ENCODE data around the gene UXT. TPM values are rescaled to one million over a fixed set of nuclear protein-coding genes. Genes with fewer than 3 reads are reported as not detected.
A peak's percentile ranks its signal among the peaks of the same experiment; 100 is the strongest.

Gene UXT
- total and polyA plus RNA-seq, 2 of the 13 experiments (the other 11 are each of a cell fraction or from before 2014, with no cell fraction given) = 107 to 123 TPM

GRCh38 chrX:47658684-47659420 lies at the start of gene UXT (continued):
- peak; percentile 10; the same call in 1 of the 2 replicates for TF ChIP-seq ZNF770 (CRISPR knock-in tag; IDR thresholded peaks at IDR 0.05)
- no peak for TF ChIP-seq SNRNP70 (IDR thresholded peaks at IDR 0.05; ENCODE audit: low read depth, low read length)
- TF ChIP-seq ZNF788 (CRISPR knock-in tag; IDR thresholded peaks at IDR 0.05; ENCODE audit: borderline replicate concordance) = peak; percentile 40; the same call in 1 of the 2 replicates
- TF ChIP-seq ZZZ3 (CRISPR knock-in tag; IDR thresholded peaks at IDR 0.05; ENCODE audit: borderline replicate concordance) = peak; percentile 49; the same call in 1 of the 2 replicates
- TF ChIP-seq ZBTB14 (CRISPR knock-in tag; IDR thresholded peaks at IDR 0.05) = no peak
- peak; percentile 80 for TF ChIP-seq NFYC (CRISPR knock-in tag; IDR thresholded peaks at IDR 0.05)
- TF ChIP-seq TFDP1 (CRISPR knock-in tag; IDR thresholded peaks at IDR 0.05; ENCODE audit: borderline replicate concordance) = peak; percentile 87
- no peak for TF ChIP-seq SOX13 (IDR thresholded peaks at IDR 0.05)
- TF ChIP-seq SOX13 (CRISPR knock-in tag; conservative IDR thresholded peaks at IDR 0.05 in 1 of 2, IDR thresholded peaks at IDR 0.05 in 1 of 2) = 0 out of 4 replicates have a peak, but pooled peaks of 1 of the 2 experiments have one; percentile 5
- peak; percentile 74; the same call in 1 of the 2 replicates for TF ChIP-seq ZGPAT (CRISPR knock-in tag; IDR thresholded peaks at IDR 0.05)
- TF ChIP-seq DZIP1 (CRISPR knock-in tag; IDR thresholded peaks at IDR 0.05) = no peak
- no peak for TF ChIP-seq FOXM1 (CRISPR knock-in tag; IDR thresholded peaks at IDR 0.05)
- TF ChIP-seq NR2F1 (CRISPR knock-in tag; IDR thresholded peaks at IDR 0.05) = no peak
- TF ChIP-seq ATF1 (CRISPR knock-in tag; IDR thresholded peaks at IDR 0.05) = peak; percentile 97
- TF ChIP-seq HNF4A (CRISPR knock-in tag; IDR thresholded peaks at IDR 0.05) = peak; percentile 52
- no peak for TF ChIP-seq MTF1 (CRISPR knock-in tag; IDR thresholded peaks at IDR 0.05)
- no peak for TF ChIP-seq ZNF510 (CRISPR knock-in tag; IDR thresholded peaks at IDR 0.05; ENCODE audit: low read depth)
- TF ChIP-seq BATF2 (CRISPR knock-in tag; IDR thresholded peaks at IDR 0.05) = peak; percentile 38; the same call in 1 of the 2 replicates
- TF ChIP-seq RNF2 (conservative IDR thresholded peaks at IDR 0.05; ENCODE audit: low read depth) = 0 out of 2 replicates have a peak, but pooled peaks have one; percentile 84
- TF ChIP-seq SRY (CRISPR knock-in tag; IDR thresholded peaks at IDR 0.05) = no peak; the same call in 1 of the 2 replicates
